Natural killer cell (primary cell): ENCODE results near the gene BAHCC1. TPM values are rescaled to one million over a fixed set of nuclear protein-coding genes. Genes with fewer than 3 reads are reported as not detected.

ENCODE experiments used
- ATAC-seq, 3 donors: fragments of 150-1000 bp in 2 of 3; fragments of 200-7000 bp in 1 of 3; cut with Tn5 transposase; 1 replicate in 1 of 3; 2 replicates in 2 of 3; pipeline ENCODE4 v1.10.0; 2021; ENCODE audit warnings: mild to moderate bottlenecking in 2 of 3, moderate library complexity in 2 of 3
- DNase-seq, 2 donors: peaks; one replicate each; pipeline versions ENCODE4 v3.0.0 to v3.0.0-alpha.2; 2013 to 2021; ENCODE audit warnings: mixed read lengths in 1 of 2
- H3K27ac ChIP-seq: one replicate; pipeline ENCODE4 v1.5.1; 2013; ENCODE audit warnings: mild to moderate bottlenecking, low read length
- H3K27me3 ChIP-seq: one replicate; pipeline ENCODE4 v1.6.1; 2013; ENCODE audit warnings: low read length; ENCODE audit not compliant: control insufficient read depth, insufficient read depth
- H3K36me3 ChIP-seq: one replicate; pipeline ENCODE4 v1.6.1; 2013; ENCODE audit warnings: low read length; ENCODE audit not compliant: control insufficient read depth, insufficient read depth
- H3K4me1 ChIP-seq: one replicate; pipeline ENCODE4 v1.6.1; 2013; ENCODE audit warnings: low read length; ENCODE audit not compliant: control insufficient read depth, insufficient read depth
- H3K4me3 ChIP-seq: one replicate; pipeline ENCODE4 v1.5.1; 2013; ENCODE audit warnings: low read length
- H3K9me3 ChIP-seq: one replicate; pipeline ENCODE4 v1.6.1; 2013; ENCODE audit warnings: low read length; ENCODE audit not compliant: control insufficient read depth, insufficient read depth
- H3K27ac Mint-ChIP-seq, 2 donors: one replicate each; pipeline ENCODE4 v1.8.0; 2022; ENCODE audit warnings: mild to moderate bottlenecking in 2 of 2, mixed read lengths in 2 of 2, moderate library complexity in 1 of 2
- H3K27me3 Mint-ChIP-seq, 2 donors: one replicate each; pipeline ENCODE4 v1.8.0; 2022; ENCODE audit warnings: low read depth in 2 of 2, mixed read lengths in 2 of 2
- H3K36me3 Mint-ChIP-seq: one replicate; pipeline ENCODE4 v1.8.0; 2022; ENCODE audit warnings: mixed read lengths
- H3K4me1 Mint-ChIP-seq, 2 donors: one replicate each; pipeline ENCODE4 v1.8.0; 2022; ENCODE audit warnings: mixed read lengths in 2 of 2
- H3K4me3 Mint-ChIP-seq: one replicate; pipeline ENCODE4 v1.8.0; 2022; ENCODE audit warnings: mild to moderate bottlenecking, moderate library complexity, mixed read lengths
- H3K9me3 Mint-ChIP-seq, 2 donors: one replicate each; pipeline ENCODE4 v1.8.0; 2022; ENCODE audit warnings: mixed read lengths in 2 of 2
- CTCF ChIP-seq: fragments of 200-600 bp; IDR thresholded peaks from one replicate; pipeline ENCODE4 v1.8.0; 2022; ENCODE audit warnings: antibody characterized with exemption
- WGBS: methylation state at CpG from one replicate; pipeline ENCODE4 v1.1.7; 2013; ENCODE audit warnings: missing lambda C conversion rate; ENCODE audit not compliant: insufficient coverage; 5-methylcytosine and 5-hydroxymethylcytosine counted together
- intact Hi-C: fragments of 100-400 bp; cut with micrococcal nuclease; formaldehyde crosslinking; loops from one replicate; pipeline ENCODE4 v1.14.2; 2022
- total RNA-seq, 4 donors: library from RNA; stranded (reverse); fragments of 120-200 nt in 1 of 4; gene quantifications; one replicate each; pipeline versions ENCODE4 v1.2.3 to v1.2.4, GENCODE V29; 2013 to 2022

Gene BAHCC1
- total RNA-seq, 3 donors from 2014 or later (not counting 1 experiment from before 2014, with no cell fraction given): 2.9 to 17.3 (median 5.7) TPM

GRCh38 chr17:81434072-81434471 lies 38.8 kb downstream of the BAHCC1 start:
- WGBS: 73% methylated on average over 15 of the region's 15 CpGs
- no peak for TF ChIP-seq CTCF
- Histone ChIP-seq H3K4me3 (no peak overlapping the region), H3K4me1 (peaks cover 21% of the 10 kb centered on the region), H3K9me3 (no peaks in the 10 kb centered on the region), H3K27me3 (peaks cover 21% of the 10 kb centered on the region), H3K27ac (no peak overlapping the region), H3K36me3 (no peaks in the 10 kb centered on the region)
- Mint-ChIP-seq H3K4me3 (no peak overlapping the region), H3K27ac (no peak overlapping the region), H3K27me3 (peaks cover 0 to 18% of the 10 kb centered on the region in 2 donors), H3K36me3 (no peaks in the 10 kb centered on the region), H3K4me1 (peaks cover 0 to 2% of the 10 kb centered on the region in 2 donors), H3K9me3 (no peaks in the 10 kb centered on the region)
- intact Hi-C loops: no loop called here
- no peak for ATAC-seq
- DNase-seq: no peak

- peaks cover 0 to 22% of the 10 kb centered on the region in 2 donors for H3K27me3 Mint-ChIP-seq
- WGBS: 54% methylated on average over 14 of the region's 17 CpGs
- TF ChIP-seq CTCF: no peak
- Histone ChIP-seq H3K9me3 (no peaks in the 10 kb centered on the region), H3K27me3 (peaks cover 14% of the 10 kb centered on the region), H3K4me1 (peaks cover 18% of the 10 kb centered on the region), H3K36me3 (no peaks in the 10 kb centered on the region), H3K27ac (no peak overlapping the region), H3K4me3 (no peak overlapping the region)
- no peak overlapping the region for H3K4me3 Mint-ChIP-seq
- H3K4me1 Mint-ChIP-seq: peaks cover 0 to 5% of the 10 kb centered on the region in 2 donors
- intact Hi-C loops: no loop called here
- no peak overlapping the region for H3K27ac Mint-ChIP-seq
- no peaks in the 10 kb centered on the region for H3K9me3 Mint-ChIP-seq
- DNase-seq (no peak), ATAC-seq (no peak)
- no peaks in the 10 kb centered on the region for H3K36me3 Mint-ChIP-seq
Measured at GRCh38 chr17:81434681-81435417, 39.6 kb downstream of the BAHCC1 start.

DNA sequence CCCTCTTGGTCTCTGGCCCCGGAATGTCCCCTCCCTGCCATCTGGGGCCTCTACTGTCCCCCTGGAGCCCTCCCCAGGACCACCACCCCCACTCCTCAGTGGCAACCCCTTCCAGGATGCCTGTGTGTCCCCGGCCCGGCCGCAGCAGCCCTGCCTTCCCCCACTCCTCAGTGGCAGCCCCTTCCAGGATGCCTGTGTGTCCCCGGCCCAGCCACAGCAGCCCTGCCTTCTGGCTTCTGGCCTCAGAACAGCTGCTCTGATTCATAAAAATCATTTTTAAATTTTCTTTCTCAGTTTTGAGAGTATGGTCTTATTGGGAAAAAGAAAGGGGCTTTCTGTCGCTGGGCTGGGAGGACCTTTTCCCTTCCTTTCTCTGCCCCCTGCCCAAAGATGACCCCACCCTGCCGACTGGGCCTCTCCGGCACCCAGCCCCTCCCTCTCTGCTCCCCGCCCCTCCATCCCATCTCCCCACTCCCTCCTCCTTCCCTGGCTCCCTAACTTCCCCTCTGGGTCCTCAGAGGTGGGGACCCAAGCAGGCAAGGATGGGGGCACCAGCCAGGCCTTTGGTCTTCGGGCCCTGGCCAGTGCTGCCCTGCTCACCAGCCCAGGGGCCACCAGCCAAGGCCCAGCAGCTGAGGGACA lies 40.5 kb downstream of the BAHCC1 start:
- H3K27me3 ChIP-seq: peaks cover 12% of the 10 kb centered on the region
- peaks cover 0 to 5% of the 10 kb centered on the region in 2 donors for H3K4me1 Mint-ChIP-seq
- H3K4me3 ChIP-seq: no peak overlapping the region
- no peaks in the 10 kb centered on the region for H3K36me3 ChIP-seq
- ATAC-seq (no peak), DNase-seq (no peak)
- 66% methylated on average over 9 of the region's 10 CpGs for WGBS
- no peak overlapping the region for H3K27ac ChIP-seq
- peaks cover 0 to 21% of the 10 kb centered on the region in 2 donors for H3K27me3 Mint-ChIP-seq
- intact Hi-C loops: no loop called here
- TF ChIP-seq CTCF: no peak
- H3K4me3 Mint-ChIP-seq: no peak overlapping the region
- no peak overlapping the region for H3K27ac Mint-ChIP-seq
- no peaks in the 10 kb centered on the region for H3K9me3 ChIP-seq
- peaks cover 16% of the 10 kb centered on the region for H3K4me1 ChIP-seq
- H3K9me3 Mint-ChIP-seq: no peaks in the 10 kb centered on the region
- H3K36me3 Mint-ChIP-seq: no peaks in the 10 kb centered on the region
